ENCODE measurements around the gene USP5. TPM values are rescaled to one million over a fixed set of nuclear protein-coding genes. Genes with fewer than 3 reads are reported as not detected.

Gene USP5
- total RNA-seq, 2 experiments from 2014 or later = 115 to 123 TPM

- intact Hi-C loops (cut with micrococcal nuclease) = loop anchor here (2.0 to 5.0 kb wide), 3 partner anchors 45 to 260 kb away; partner anchors contain the start of genes NOP2, PTMS and SPSB2
Measured at GRCh38 chr12:6827437-6827911, 24.5 kb upstream of the USP5 start.

GRCh38 chr12:6827982-6828780 lies 23.8 kb upstream of the USP5 start, which contains the start of gene P3H3:
TSS of gene P3H3 (plus strand) at chr12:6828407. CDS start at chr12:6828441, 34 bp downstream.
- peaks cover 17% of the 10 kb centered on the region for H3K27me3 Mint-ChIP-seq (ENCODE audit: low read depth)
- no peaks in the 10 kb centered on the region for H3K9me3 Mint-ChIP-seq
- no peak within 1 kb of the TSS for H3K27ac Mint-ChIP-seq
- H3K4me3 Mint-ChIP-seq = peak within 1 kb of the TSS; percentile 80
- DNase-seq = no peak
- intact Hi-C loops (cut with micrococcal nuclease) = loop anchor here (1.0 to 5.0 kb wide), 4 partner anchors 23 to 261 kb away; partner anchors contain the start of genes CDCA3, NOP2, PTMS and SPSB2
- no peaks in the 10 kb centered on the region for H3K36me3 Mint-ChIP-seq (ENCODE audit: low read depth)
- H3K4me1 Mint-ChIP-seq (ENCODE audit: low read depth) = peaks cover 17% of the 10 kb centered on the region
- CTCF ChIA-PET = interaction anchor here (1.4 to 11.7 kb wide), 4 partner anchors 9 to 72 kb away, joined by 4 to 166 read pairs (median 12); partner anchors contain the start of genes MLF2 and PTMS

More at GRCh38 chr12:6827437-6827911, 24.5 kb upstream of the USP5 start:
- H3K36me3 Mint-ChIP-seq (ENCODE audit: low read depth) = no peaks in the 10 kb centered on the region
- H3K27ac Mint-ChIP-seq = no peak overlapping the region
- peaks cover 17% of the 10 kb centered on the region for H3K4me1 Mint-ChIP-seq (ENCODE audit: low read depth)
- peak overlapping the region; percentile 33 for H3K4me3 Mint-ChIP-seq
- no peaks in the 10 kb centered on the region for H3K9me3 Mint-ChIP-seq
- CTCF ChIA-PET = interaction anchor here (1.0 to 11.7 kb wide), 4 partner anchors 35 to 225 kb away, joined by 3 to 166 read pairs (median 21); partner anchors contain the start of genes CD4 and MLF2
- peak; percentile 77 for DNase-seq
- peaks cover 19% of the 10 kb centered on the region for H3K27me3 Mint-ChIP-seq (ENCODE audit: low read depth)

GRCh38 chr12:6828781-6829535 lies 23.0 kb upstream of the USP5 start:
- intact Hi-C loops (cut with micrococcal nuclease) = loop anchor here (1.0 to 5.0 kb wide), 3 partner anchors 22 to 262 kb away; partner anchors contain the start of genes CDCA3, NOP2 and PTMS
- CTCF ChIA-PET = interaction anchor here (0.6 to 11.7 kb wide), 6 partner anchors 8 to 208 kb away, joined by 3 to 166 read pairs (median 4); partner anchors contain the start of genes MLF2 and PTMS
- Mint-ChIP-seq H3K36me3 (ENCODE audit: low read depth) (no peaks in the 10 kb centered on the region), H3K27ac (no peak overlapping the region), H3K27me3 (ENCODE audit: low read depth) (peaks cover 17% of the 10 kb centered on the region), H3K9me3 (no peaks in the 10 kb centered on the region), H3K4me1 (ENCODE audit: low read depth) (peaks cover 17% of the 10 kb centered on the region), H3K4me3 (peak overlapping the region; percentile 80)
- peak; percentile 49 for DNase-seq

- Mint-ChIP-seq H3K4me1 (ENCODE audit: low read depth) (peaks cover 17% of the 10 kb centered on the region), H3K27ac (no peak overlapping the region), H3K36me3 (ENCODE audit: low read depth) (no peaks in the 10 kb centered on the region), H3K27me3 (ENCODE audit: low read depth) (peaks cover 16% of the 10 kb centered on the region), H3K4me3 (peak overlapping the region; percentile 80), H3K9me3 (no peaks in the 10 kb centered on the region)
- DNase-seq = no peak
- intact Hi-C loops (cut with micrococcal nuclease) = loop anchor here (5.0 kb wide), 2 partner anchors 62 to 262 kb away; partner anchors contain the start of genes NOP2 and PTMS
- CTCF ChIA-PET = interaction anchor here (0.6 to 11.7 kb wide), 6 partner anchors 13 to 209 kb away, joined by 3 to 166 read pairs (median 4); partner anchors contain the start of genes MLF2 and PTMS
Measured at GRCh38 chr12:6829536-6830220, 22.3 kb upstream of the USP5 start.

GRCh38 chr12:6830286-6830890 lies 21.6 kb upstream of the USP5 start:
- no peaks in the 10 kb centered on the region for H3K9me3 Mint-ChIP-seq
- H3K4me3 Mint-ChIP-seq = no peak overlapping the region
- DNase-seq = no peak
- peaks cover 16% of the 10 kb centered on the region for H3K4me1 Mint-ChIP-seq (ENCODE audit: low read depth)
- H3K27ac Mint-ChIP-seq = no peak overlapping the region
- peaks cover 9% of the 10 kb centered on the region for H3K27me3 Mint-ChIP-seq (ENCODE audit: low read depth)
- CTCF ChIA-PET = interaction anchor here (0.8 to 11.7 kb wide), 4 partner anchors 12 to 141 kb away, joined by 3 to 166 read pairs (median 4); partner anchors contain the start of gene MLF2
- no peaks in the 10 kb centered on the region for H3K36me3 Mint-ChIP-seq (ENCODE audit: low read depth)
- intact Hi-C loops (cut with micrococcal nuclease) = no loop called here

- CTCF ChIA-PET = interaction anchor here (0.6 to 11.7 kb wide), 4 partner anchors 11 to 1996 kb away, joined by 3 to 166 read pairs (median 5); partner anchors contain the start of gene MLF2
- intact Hi-C loops (cut with micrococcal nuclease) = no loop called here
Measured at GRCh38 chr12:6830999-6831398, 21.0 kb upstream of the USP5 start.

GRCh38 chr12:6831450-6831995 lies 20.4 kb upstream of the USP5 start:
- peaks cover 7% of the 10 kb centered on the region for H3K27me3 Mint-ChIP-seq (ENCODE audit: low read depth)
- no peaks in the 10 kb centered on the region for H3K9me3 Mint-ChIP-seq

More at GRCh38 chr12:6830999-6831398, 21.0 kb upstream of the USP5 start:
- H3K27ac Mint-ChIP-seq = no peak overlapping the region
- no peak for DNase-seq
- peaks cover 7% of the 10 kb centered on the region for H3K27me3 Mint-ChIP-seq (ENCODE audit: low read depth)
- peaks cover 17% of the 10 kb centered on the region for H3K4me1 Mint-ChIP-seq (ENCODE audit: low read depth)
- H3K4me3 Mint-ChIP-seq = no peak overlapping the region
- no peaks in the 10 kb centered on the region for H3K9me3 Mint-ChIP-seq
- no peaks in the 10 kb centered on the region for H3K36me3 Mint-ChIP-seq (ENCODE audit: low read depth)

GRCh38 chr12:6832125-6832524 lies 19.8 kb upstream of the USP5 start:
- no peak for DNase-seq
- H3K4me3 Mint-ChIP-seq = no peak overlapping the region
- CTCF ChIA-PET = interaction anchor here (0.6 to 4.9 kb wide), 4 partner anchors 37 to 79 kb away, joined by 3 to 40 read pairs (median 8); partner anchors contain the start of genes MLF2 and SPSB2
- H3K4me1 Mint-ChIP-seq (ENCODE audit: low read depth) = peaks cover 17% of the 10 kb centered on the region
- intact Hi-C loops (cut with micrococcal nuclease) = no loop called here
- no peak overlapping the region for H3K27ac Mint-ChIP-seq
- peaks cover 7% of the 10 kb centered on the region for H3K27me3 Mint-ChIP-seq (ENCODE audit: low read depth)
- no peaks in the 10 kb centered on the region for H3K36me3 Mint-ChIP-seq (ENCODE audit: low read depth)
- no peaks in the 10 kb centered on the region for H3K9me3 Mint-ChIP-seq

More at GRCh38 chr12:6831450-6831995, 20.4 kb upstream of the USP5 start:
- Mint-ChIP-seq H3K36me3 (ENCODE audit: low read depth) (no peaks in the 10 kb centered on the region), H3K4me3 (no peak overlapping the region), H3K4me1 (ENCODE audit: low read depth) (peaks cover 17% of the 10 kb centered on the region), H3K27ac (no peak overlapping the region)
- CTCF ChIA-PET = interaction anchor here (0.6 to 11.7 kb wide), 5 partner anchors 11 to 1997 kb away, joined by 5 to 166 read pairs (median 9); partner anchors contain the start of genes MLF2 and SPSB2
- no peak for DNase-seq
- intact Hi-C loops (cut with micrococcal nuclease) = no loop called here

GRCh38 chr12:6833189-6833890 lies 18.6 kb upstream of the USP5 start:
- Mint-ChIP-seq H3K9me3 (no peaks in the 10 kb centered on the region), H3K27ac (no peak overlapping the region), H3K36me3 (ENCODE audit: low read depth) (no peaks in the 10 kb centered on the region), H3K4me1 (ENCODE audit: low read depth) (peaks cover 10% of the 10 kb centered on the region), H3K4me3 (no peak overlapping the region), H3K27me3 (ENCODE audit: low read depth) (no peaks in the 10 kb centered on the region)
- no peak for DNase-seq
- CTCF ChIA-PET = interaction anchor here (0.7 to 4.9 kb wide), 15 partner anchors 9 to 295 kb away, joined by 3 to 43 read pairs (median 3); partner anchors contain the start of genes CDCA3, GPR162, MLF2 and SPSB2
- intact Hi-C loops (cut with micrococcal nuclease) = no loop called here

- CTCF ChIA-PET = interaction anchor here (0.6 to 4.9 kb wide), 23 partner anchors 8 to 258 kb away, joined by 3 to 43 read pairs (median 3); partner anchors contain the start of genes CDCA3, COPS7A, GPR162 and MLF2
- intact Hi-C loops (cut with micrococcal nuclease) = loop anchor here (2.0 kb wide), 2 partner anchors 81 to 145 kb away; partner anchors contain the start of genes MLF2 and ZNF384
- no peak overlapping the region for H3K4me3 Mint-ChIP-seq
Measured at GRCh38 chr12:6834254-6834653, 17.7 kb upstream of the USP5 start.

More at GRCh38 chr12:6834254-6834653, 17.7 kb upstream of the USP5 start:
- H3K27ac Mint-ChIP-seq = no peak overlapping the region
- no peaks in the 10 kb centered on the region for H3K9me3 Mint-ChIP-seq
- H3K27me3 Mint-ChIP-seq (ENCODE audit: low read depth) = no peaks in the 10 kb centered on the region
- no peak for DNase-seq
- no peaks in the 10 kb centered on the region for H3K36me3 Mint-ChIP-seq (ENCODE audit: low read depth)
- H3K4me1 Mint-ChIP-seq (ENCODE audit: low read depth) = peaks cover 5% of the 10 kb centered on the region

Measured in activated naive CD4-positive, alpha-beta T cell treated with anti-CD3 and anti-CD28 coated beads for 36 hours (primary cell).